DMS79 treated with DMSO at 0.1 percent for 48 hours (cell line): ENCODE data around the gene SH2D5.

Source experiments
- DNase-seq: peaks from one replicate; lab custom pipeline; 2025; lab: John Stamatoyannopoulos, UW

The SH2D5 gene

DNA sequence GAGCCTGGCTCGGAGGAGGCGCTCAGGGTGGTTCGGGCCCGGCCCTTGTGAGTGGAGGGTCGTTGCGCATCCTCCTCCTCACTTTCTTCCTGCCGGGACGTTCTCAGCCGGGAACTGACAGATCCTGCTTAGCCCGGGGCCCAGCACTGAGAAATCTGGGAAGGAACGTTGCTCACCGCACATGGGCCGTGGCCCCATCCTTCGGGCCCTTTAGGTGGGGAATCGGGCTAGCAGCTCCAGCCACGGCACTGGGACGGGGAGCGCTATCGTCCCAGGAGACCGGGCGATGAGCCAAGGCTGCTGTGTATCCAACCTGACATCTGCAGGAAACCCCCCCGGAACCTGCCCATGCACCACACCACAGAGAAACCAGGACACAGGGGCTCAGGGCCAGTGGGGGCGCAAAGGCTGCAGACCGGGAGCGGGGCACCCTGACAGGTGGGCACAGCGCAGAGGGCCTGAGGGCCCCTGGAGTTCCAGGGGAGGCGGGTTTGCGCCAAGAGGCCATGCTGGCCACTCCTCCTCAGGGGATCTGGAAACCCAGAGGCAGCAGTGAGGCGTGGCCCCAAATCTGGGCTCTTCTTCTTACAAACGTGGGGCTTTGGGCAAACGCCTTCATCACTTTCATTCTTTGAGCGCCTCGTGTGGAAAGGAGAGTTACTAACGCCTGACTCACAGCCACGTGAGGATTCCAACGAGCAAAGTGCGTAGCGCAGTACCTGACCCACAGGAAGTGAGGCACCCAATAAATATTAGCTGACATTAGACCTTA is at the start of gene SH2D5:
SH2D5 (minus strand) TSS at position 116 of the 772 bp plus-strand sequence. CDS start 4,659 bp downstream, outside the sequence.
- peak; percentile 65 for DNase-seq

DNA sequence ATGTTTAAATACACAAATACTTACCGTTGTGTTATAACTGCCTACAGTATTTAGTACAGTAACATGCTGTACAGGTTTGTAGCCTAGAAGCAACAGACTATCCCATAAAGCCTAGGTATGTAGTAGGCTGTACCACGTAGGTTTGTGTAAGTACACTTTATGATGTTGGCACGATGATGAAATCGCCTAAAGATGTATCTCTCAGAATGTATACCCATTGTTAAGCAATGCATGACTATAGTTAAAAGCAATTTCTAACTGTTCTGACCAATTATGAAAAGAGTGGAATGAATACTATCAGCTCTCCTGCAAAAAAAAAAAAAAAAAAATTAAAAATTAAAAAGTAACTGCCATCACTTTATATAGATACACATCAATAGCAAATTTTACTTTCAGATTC is 43.2 kb upstream of the SH2D5 start:
- DNase-seq = no peak

DNA sequence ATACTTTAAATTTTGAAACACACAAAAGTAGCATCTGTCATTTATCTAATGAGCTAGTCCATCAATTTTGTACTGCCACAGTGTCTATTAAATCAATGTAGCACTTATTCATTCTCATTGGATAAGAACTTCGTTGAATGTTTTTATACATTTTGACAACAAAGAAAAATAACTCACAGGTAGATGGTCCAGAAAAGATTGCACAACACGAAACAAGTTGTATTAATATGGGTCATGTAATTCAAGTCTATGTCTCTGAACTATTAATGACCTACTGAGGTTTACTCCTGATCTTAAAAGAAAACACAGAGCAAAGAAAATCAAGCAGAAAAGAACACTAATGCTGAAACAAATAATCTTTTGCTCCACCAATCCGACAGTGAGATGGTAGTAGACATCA is 39.3 kb upstream of the SH2D5 start:
- no peak for DNase-seq

DNA sequence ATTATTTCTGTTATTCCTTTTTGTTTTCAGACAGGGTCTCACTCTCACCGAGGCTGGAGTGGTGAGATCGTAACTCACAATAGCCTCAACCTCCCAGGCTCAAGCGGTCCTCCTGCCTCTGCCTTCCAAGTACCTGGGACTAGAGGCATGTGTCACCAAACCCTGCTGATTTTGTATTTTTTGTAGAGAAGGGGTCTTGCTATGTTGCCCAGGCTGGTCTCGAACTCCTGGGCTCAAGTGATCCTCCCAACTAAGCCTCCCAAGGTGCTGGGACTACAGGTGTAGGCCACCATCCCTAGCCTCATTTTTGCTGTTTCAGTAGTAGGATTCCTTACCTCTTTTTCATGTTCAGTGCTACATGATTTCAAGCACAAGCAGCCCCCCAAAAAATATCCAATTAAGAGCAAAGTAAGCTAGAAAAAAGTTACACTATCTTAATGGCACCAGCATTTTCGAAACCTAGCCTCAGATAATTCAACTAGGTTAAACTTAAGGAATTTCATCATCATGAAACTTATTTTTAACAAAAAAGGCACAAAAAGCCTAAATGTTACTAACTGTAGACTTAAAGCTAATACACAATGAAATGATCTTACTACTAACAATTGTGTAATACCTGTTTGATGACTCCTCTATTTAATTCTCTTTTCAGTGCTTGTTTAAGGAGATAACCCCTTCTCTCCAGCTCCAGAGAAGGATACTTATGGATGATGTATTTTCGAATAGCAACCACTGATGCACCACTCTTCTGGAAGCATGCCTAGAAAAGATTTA is 38.0 kb upstream of the SH2D5 start:
- DNase-seq = no peak

DNA sequence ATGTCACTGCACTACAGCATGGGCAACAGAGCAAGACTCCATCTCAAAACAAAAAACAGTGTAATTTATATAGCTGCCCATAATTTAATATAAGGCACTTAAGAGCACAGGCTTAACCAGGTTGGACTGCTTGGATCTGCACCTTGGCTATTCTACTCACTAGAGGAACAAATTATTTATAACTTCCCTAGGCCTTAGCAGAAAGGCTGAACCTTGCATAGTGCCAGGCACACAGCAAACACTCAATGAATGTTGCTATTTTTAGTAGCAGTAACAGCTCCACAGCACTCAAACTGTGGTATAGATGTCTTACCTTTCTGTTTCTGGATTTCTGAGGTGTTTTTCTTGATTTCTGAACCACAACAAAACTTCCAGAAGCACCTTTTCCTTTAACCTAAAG is 34.8 kb upstream of the SH2D5 start:
- no peak for DNase-seq

DNA sequence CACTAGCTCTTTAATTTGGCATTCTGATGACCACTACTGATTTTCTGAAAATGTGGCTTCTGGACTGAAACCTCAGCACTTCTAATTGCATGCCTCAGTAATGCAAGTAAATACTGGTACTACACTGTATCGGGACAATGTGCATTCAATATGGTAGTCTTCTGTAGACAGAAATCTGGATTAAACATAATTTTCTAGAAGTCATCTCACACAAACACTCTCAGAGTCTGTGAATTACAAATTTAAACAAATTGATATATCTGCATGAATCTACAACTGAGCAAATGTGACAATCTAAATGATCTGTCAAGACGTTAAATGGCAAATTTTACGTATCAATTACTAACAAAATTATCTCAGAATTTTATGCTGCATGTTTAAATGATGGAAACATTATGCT is 30.9 kb upstream of the SH2D5 start:
- no peak for DNase-seq

DNA sequence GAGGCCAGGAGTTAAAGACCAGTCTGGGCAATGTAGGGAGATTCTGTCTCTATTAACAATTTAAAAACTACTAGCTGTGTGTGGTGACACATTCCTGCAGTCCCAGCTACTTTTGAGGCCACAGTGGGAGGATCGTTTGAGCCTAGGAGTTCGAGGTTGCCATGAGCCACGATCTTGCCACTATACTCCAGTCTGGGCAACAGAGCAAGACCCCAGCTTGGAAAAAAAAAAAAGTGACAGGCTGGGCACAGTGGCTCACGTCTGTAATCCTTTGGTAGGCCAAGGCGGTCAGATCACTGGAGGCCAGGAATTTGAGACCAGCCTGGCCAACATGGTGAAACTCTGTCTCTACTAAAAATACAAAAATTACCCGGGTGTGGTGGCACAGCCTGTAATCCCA is 27.8 kb upstream of the SH2D5 start:
- DNase-seq = no peak

DNA sequence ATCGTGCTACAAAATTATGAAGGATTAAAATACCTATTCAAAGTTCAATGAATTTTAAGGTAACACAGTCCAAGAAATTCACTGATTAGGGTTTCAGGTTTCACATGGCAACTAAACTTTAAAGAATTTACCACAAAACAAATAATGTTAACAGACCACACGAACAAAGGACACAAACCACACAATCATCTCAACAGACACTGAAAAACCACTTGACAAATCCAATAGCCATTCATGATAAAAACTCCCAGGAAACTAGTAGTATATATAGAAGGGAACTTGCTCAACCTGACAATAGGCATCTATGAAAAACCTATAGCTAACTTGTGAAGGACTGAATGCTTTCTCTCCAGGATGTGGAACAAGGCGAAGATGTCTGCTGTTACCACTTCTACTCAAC is 21.1 kb upstream of the SH2D5 start:
- DNase-seq = peak; percentile 9

DNA sequence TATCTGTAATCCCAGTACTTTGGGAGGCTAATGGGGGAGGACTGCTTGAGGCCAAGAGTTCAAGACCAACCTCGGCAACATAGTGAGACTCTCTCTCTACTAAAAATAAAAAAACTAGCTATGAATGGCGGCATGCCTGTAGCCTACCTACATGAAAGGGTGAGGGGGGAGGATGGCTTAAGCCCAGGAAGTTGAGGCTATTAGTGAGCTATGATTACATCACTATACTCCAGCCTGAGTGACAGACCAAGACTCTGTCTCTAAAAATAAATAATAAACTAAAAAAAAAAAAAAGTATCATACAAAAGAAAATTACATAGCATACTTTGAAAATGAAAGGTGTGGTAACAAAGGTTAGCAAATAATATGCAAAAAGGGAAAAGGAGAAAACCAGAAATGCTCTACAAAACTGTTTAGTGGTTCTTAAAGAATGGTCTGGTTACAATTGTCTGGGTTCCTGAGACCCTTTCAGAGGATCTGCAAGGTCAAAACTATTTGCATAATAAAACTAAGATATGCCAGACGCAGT is 19.0 kb upstream of the SH2D5 start:
- DNase-seq = no peak

DNA sequence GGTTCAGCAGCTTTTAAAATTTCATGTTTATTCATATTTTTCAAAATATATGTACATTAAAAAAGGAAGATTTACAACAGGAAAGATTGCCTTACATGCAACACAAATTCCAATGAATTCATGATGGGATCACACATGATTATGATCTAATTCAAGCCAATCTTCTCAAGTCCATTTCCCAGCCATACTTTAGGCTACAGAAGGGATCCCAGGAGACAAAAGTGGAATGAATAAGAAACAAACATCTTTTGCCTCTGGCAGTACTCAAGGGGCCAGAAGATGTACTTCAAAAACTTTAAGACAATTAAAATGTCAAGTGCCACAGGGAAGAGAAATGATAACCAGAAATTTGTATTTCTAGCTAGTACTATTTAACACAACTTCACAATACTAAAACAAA is 10.2 kb upstream of the SH2D5 start:
- DNase-seq = no peak

DNA sequence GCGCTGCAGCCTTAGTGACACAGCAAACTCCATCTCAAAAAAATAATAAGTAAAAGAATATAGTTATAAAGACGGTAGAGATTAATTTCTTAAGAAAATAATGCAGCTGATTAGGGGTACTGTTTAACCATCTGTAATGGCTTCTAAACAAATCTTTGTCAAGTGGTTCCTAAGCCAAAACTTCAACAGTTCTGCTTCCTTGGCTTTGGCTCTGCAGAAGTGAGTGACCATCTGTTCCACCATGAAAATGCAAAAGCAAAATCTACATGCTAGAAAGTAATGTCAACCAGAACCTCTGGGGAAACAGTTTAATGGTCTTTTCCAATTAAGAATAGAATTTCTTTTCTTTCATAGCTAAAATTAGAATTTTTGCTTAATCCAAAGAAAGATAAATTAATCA is 8.3 kb upstream of the SH2D5 start:
- no peak for DNase-seq

DNA sequence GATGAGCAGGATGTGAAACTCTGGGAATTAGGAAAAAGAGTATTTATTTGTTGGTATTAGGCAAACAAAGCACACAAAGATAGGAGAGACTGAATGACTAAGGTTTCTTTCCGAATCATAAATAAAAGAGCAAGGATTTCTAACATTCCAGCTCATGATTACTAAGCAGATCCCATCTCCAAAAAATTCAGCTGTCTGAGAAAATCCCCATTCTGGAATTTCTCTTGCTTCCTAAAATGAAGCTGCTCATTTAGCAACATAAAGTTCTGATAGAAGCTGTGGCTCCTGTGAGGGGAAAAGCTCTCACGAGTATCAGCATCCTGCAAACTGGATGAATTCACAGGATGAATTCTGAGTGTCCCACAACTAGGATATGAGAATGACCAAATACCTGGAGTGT is 6.7 kb upstream of the SH2D5 start:
- DNase-seq = no peak

DNA sequence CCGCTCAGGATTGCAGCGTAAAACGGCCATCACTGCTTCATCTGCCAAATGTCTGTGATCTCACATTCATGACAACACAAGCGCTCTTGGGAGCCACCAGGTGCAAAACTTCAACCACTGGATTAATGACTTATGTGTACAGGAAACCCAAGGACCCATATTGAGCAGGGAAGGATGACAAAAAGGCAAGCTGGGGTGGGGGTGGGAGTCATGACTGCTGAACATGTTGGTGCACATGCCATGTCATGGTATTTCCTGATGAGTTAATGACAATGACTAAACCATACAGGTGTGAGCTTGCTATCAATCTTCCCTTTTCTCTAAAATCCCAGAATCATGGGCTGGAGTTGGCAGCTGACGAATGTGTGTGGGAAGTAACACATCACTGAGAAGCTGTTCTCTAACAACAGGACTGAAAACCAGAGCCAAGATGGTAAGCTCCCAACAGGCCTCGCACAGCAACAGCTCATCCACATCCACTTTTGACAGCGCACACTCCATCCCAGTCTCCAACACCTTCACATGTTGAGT is 3.1 kb upstream of the SH2D5 start:
- DNase-seq = no peak

DNA sequence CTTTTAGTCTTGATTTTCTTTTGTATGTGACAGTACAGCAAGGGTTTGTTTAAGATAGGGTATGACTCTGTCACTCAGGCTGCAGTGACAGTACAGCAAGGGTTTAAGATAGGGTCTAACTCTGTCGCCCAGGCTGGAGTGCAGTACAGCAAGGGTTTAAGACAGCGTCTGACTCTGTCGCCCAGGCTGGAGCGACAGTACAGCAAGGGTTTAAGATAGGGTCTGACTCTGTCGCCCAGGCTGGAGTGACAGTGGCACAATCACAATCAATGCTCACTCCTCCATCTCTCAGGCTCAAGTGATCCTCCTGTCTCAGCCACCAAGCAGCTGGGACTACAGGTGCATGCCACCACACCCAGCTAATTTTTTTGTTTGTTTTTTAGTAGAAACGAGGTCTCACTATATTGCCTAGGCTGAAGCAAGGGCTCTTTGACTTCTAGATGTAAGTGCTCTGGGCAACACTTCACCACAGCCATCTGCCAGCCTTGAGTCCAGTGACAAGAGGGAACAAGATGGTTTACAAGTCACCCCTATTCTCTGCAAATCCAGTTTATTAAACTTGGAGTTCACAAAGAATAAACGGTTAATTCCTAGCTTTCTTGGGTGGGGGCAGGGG is 965 bp upstream of the SH2D5 start:
- DNase-seq = peak; percentile 41

DNA sequence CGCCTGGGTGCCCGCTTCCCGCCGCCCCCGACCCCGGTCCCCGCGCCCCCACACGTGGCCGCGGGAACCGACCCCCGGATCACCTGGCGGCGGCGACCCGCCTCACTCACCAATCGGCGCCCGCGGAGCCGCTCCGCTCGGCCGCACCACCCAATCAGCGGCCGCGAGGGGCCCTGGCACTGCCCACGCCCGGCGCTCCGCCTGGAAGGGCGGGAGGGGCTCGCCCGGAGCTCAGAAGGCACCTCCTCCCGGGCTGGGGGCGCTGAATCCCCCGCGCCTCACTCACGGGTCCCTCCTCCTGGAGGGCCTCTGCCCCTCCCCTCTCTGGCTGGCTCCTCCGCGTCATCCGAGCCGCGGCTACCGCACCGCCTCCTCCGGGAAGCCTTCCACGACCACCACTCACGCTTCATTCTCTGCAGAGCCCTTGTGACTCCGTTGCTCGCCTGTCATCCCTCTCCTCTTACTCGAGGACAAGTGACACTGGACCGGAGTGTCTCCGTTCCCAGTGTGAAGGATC is 374 bp downstream of the SH2D5 start:
- DNase-seq = peak; percentile 49

DNA sequence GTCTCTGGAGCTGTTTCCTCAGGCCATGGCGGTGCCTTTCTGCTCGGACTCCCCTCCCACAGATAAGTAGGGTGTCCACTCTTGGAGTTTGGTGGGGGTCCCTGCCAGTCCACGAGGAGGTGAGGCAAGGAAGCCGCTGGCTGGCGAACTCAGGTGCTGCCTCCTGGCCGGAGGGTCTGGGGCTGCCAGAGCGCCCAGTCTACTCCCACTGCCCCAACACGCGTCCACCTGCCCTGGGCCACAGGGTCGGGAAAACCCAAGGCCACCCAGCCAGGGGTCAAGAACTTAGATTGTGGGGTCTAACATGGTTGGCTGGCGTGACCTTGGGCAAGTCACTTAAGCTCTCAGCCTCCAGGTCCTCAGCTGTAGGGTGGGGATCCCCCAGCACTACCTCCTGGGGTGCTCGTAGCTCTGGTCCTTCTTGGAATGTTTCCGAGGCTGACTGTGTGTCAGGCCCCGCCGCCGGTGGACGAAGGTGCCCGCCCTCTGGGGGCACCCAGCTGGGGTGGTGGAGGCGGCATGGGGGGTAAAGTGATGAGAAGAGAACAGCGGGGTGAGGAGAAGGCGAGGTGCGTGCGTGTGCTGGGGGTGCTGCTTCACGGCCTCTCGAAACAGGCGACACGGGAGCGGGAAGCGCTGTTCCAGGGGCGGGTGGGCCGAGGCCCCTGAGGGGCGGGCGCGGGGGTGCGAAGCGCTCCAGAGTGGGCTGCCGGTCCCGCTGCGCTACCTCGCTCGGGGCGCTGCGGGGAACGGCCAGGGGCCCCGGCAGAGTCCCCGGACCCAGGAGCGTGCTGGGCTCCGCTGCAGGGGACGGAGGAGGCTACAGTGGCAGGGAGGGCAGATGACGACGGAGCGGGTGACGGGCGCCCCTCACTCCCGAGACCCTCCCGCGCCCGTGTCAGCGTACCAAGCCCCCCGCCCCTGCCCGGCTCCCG is 1.2 kb downstream of the SH2D5 start:
- DNase-seq = no peak

DNA sequence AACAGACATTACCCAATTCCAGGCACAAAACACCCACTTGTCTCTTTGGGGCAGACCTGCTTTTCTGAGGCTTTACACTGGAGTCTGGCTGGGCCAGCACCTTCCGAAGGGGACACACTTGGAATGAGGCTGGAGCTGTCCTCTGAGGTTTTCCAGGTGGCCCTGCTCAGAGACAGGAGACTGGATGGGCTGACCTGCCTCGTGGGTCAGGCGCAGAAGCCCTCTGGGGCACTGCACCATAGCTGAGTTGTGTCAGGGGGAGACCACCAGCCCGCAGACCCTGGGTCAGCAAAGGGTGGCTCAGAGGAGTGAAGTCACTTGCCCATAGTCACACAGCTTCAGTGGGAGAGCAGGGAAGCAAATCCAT is 1.8 kb downstream of the SH2D5 start:
- DNase-seq = no peak

DNA sequence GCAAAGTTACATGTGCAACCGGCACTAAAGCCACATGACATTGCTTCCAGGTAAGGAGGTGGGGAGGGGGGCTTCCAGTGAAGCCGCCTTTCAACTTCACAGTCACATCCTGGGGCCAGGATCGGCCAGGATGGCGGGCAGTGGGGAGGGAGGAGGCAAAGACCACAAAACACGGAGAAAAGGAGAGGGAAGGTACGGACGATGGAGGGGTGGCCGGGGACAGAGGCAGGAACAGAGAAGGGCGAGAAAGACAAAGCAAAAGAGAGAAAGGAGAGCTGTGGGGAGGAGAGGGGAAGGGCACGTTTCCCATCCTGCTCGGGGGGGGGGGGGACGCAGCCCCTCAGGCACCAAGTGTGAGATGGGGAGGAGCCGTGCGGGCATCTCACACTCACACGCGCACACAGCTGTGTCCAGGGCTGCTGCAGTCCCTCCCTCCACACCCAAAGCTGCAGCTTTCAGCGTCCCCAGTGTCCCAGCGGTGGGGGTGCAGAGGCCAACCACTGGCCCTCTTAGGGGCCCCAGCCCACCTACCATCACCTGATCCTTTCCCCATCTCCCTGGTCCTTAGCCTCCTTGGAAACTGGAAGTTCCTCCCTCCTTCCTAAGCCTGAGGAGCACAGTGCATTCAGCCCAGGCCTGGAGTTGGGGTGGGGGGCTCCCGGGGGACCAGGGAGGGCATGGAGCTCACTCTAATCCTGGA is 2.4 kb downstream of the SH2D5 start:
- no peak for DNase-seq

DNA sequence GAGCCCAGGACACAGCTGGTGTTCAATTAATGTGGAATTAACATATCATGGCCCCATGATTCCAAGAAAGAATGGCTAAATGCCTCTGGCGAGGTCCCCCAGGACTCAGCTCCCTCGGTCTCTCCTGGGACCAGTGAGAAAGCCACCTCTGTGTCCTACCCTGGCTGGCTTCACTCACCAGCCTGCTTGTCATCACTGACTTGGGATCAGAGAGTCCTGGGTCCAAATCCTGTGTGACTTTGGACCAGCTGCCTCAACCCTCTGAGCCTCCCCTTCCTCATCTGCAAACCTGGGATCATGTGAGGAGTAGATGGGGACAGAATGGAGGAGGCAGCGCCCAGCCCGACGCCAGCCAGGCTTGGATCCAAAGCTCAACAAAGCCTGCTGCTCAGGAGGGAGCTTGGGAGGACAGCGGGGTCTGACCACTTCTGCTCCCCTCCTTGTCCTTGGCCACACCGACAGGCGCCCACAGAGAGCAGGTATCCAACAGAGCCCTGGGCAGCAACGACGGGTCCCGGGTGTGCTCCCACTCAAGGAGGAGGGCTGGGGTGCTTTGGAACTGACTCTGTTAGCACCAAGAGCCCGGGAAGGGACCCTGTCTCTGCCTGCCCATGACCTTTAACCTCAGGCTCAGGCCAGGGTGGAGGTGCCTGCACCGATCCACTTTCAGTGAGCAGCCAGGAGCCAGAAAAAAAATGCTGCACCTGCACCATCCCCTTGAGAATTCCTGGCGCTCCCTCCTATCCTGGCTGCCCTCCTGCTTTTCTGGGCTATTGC is 3.2 kb downstream of the SH2D5 start:
- no peak for DNase-seq
